HG02981 (cell line): Measurements from ENCODE around the gene CARS2.
"Not testable (repeated sequence)": the region's sequence is repeated elsewhere in the genome, so short reads cannot be mapped to it uniquely, and the experiment has no call there.

Experiments
- ATAC-seq: cut with Tn5 transposase; IDR thresholded peaks from one replicate; pipeline ENCODE4 v1.9.1; 2021; ENCODE audit warnings: mild to moderate bottlenecking, moderate library complexity; ENCODE audit not compliant: unreplicated experiment

The CARS2 gene

DNA sequence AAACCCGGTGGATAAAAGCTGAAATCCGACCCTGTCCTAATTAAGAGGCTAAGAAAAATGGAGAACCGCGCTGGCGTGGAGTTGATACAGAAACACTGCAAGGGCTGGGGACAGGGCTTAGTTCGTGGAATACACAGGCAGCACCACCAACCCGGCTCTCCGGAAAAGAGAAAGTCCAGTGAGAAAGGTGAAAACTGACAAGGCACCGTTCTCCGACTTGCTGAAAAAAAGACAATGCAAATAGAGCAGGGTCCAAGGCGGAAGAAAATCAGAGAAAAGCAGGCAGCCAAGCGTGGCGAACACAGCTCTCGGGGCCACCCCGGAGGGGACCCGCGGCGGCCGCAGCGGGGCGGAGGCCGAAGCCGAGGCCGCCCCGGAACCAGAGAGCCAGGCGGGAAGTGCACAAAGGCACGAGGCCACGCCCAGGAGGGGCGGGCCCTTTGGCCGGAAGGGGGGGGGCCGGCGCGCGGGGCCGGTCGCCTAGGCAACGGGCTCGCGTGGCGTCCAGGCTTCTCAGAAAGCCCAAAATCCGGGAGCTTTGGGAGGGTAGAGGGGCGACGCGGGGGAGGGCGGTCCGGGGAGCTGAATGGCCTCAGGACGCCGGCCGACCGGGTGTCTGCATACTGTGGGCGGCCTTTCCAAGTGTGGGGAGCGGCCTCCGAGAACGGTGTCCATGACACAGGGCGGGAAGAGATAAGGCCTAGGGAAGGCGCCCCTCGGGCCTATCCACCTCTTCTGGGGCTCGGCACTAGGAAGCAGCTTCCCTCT is 6.3 kb upstream of the CARS2 start:
- peak; percentile 29 for ATAC-seq

- no peak for ATAC-seq
Measured at GRCh38 chr13:110706570-110707372, 855 bp upstream of the CARS2 start.

GRCh38 chr13:110705356-110705825 is 525 bp downstream of the CARS2 start:
- no peak for ATAC-seq

- ATAC-seq = no peak
Measured at GRCh38 chr13:110702591-110703526, 3.1 kb downstream of the CARS2 start.

- no peak for ATAC-seq
Measured at GRCh38 chr13:110702089-110702488, 3.8 kb downstream of the CARS2 start.

DNA sequence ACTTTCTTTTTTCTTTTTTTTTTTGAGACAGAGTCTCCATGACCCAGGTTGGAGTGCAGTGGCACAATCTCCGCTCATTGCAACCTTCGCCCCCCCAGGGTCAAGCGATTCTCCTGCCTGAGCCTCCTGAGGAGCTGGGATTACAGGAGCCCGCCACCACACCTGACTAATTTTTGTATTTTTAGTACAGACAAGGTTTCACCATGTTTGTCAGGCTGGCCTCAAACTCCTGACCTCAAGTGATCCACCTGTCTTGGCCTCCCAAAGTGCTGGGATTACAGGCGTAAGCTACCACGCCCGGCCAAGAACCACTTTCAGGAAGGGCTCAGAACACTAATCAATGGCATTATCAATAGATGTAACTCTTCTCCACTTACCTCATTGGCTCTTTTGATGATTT is 4.9 kb downstream of the CARS2 start:
- ATAC-seq = not testable (repeated sequence)

DNA sequence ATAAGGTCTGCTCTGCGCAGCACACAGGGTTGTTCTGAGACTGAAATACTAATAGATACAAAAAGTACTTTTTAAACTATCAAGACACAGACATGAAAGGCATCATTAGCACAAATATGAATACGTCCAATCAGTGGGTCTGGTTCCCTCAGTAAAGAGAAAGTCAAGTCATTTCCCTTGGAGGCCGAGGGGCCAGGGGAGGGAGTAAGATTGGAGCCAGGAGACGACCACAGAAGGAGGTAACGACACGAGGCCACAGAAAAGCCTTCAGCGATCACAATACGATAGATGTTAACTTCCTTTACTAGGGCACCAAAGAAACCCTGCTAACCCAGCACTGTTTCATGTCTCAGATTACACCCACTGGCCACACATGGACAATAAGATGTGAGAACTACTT is 5.3 kb downstream of the CARS2 start:
- no peak for ATAC-seq

GRCh38 chr13:110700186-110700585 is 5.7 kb downstream of the CARS2 start:
- ATAC-seq = no peak

DNA sequence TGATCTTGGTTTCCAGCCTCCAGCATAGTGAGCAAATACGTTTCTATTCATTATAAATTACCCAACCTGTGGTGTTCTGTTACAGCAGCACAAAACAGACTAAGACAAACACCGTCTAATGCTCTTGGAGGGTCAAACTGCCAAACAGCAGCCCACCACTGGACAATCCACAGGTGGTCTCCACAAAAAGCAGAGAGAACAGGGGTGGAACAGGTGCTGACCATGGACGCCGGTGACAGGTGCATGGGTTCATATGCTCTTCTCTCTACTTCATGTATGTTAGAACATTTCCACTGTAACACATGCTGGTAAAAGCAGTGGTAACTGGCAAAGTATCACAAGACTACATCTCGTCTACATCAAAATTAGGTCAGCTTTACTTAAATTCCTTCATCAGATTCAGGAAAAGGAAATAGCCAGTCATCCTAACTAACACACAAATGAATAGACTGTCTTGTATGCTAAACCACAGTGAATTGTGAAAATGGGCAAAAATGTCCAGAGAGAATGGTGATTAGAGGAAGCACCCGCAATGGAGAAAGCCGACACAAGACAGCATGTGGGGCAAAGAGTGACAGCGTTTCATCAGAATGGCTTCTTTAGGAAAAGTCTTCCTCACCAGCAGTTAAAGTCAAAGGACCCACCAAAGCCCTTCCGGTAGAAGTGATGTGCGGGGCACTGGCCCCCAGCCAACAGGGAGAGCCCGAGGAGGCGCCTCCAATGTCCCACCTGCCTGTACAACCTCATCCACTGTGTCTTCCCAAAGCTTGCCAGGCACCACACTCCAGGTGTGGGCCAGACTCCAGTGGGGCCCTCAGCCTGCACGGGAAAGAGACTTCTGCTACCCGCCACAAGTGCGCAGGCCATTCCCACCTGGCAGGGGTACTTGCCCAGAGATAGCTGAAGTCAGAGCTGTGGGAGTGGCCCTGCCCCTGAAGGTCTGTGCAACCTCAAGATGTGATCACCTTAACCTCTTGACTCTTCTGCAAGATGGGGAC is 6.5 kb downstream of the CARS2 start:
- ATAC-seq = no peak

DNA sequence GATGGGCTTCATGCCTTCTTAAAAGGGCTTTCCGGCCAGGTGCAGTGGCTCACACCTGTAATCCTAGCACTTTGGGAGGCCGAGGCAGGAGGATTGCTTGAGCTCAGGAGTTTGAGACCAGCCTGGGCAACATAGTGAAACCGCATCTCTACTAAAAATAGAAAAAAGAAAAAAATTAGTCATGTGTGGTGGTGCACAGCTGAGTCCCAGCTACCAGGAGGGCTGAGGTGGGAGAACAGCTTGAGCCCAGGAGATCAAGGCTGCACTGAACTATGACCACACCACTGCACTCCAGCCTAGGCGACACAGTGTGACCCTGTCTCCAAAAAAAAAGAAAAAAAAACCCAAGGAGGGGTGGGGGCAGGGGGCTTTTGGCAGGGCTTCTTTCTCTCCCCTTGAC is 7.2 kb downstream of the CARS2 start:
- peak; percentile 72 for ATAC-seq

DNA sequence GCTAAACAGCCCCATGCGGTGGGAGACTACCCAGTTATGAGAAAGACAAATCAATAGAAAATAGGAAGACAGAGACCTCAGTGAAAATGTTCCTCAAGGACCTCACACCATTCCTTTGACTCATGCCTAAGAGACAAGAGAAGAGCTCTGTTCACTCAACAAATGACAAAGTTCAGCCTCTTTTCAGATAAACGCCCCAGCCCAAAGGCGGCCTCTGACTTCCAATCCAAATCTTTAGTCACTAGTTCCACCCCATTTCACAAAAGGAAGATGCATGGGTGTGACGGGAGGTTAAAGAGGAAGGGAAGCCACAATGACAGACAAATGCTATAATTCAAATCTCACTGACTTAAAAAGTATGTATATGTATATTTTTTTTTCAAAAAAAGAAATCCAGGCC is 8.1 kb downstream of the CARS2 start:
- ATAC-seq = no peak

DNA sequence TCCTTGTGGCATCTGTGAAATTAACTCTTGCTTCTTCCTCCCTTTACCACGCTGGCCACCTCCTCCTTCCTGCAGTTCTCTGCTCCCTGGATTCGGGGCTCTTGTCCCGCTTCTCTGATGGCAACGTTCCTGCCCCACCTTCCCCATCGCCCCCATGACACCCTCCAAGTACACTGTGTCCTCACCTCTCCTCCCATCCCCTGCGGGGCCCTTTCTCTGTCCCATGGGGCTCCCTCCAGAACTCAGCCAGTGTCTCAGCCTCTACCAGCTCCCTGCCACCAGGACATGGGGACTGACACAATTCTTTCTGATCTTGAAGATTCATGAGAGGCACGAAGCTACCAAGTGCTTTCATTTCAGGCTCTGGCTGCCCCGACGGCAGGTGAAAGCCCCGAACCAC is 9.1 kb downstream of the CARS2 start:
- ATAC-seq = no peak

DNA sequence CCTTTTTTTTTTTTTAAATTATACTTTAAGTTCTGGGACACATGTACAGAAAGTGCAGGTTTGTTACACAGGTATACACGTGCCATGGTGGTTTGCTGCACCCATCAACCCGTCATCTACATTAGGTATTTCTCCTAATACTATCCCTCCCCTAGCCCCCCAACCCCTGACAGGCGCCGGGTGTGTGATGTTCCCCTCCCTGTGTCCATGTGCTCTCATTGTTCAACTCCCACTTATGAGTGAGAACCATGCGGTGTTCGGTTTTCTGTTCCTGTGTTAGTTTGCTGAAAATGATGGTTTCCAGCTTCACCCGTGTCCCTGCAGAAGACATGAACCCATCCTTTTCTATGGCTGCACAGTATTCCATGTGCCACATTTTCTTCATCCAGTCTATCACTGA is 10.1 kb downstream of the CARS2 start:
- ATAC-seq = not testable (repeated sequence)

DNA sequence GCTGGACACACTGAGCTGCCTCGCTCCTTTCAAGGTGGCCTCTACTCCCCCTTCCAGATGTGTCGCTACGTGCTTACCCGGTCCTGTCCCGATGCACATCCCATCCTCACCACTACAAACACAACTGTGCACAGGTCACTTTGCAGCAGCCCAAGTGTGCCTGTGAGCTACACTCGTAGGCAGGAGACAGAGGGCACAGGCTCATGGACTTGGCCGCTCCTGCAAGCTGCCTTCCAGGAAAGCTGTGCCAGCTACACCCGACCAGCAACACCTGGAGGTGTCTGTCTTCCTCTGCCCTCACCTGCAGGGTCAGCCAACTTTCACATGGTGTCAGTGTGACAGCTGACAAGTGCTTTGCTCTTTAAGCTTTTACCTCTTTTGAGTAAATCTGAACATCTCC is 15.4 kb downstream of the CARS2 start:
- no peak for ATAC-seq

- ATAC-seq = no peak
Measured at GRCh38 chr13:110689711-110690110, 16.2 kb downstream of the CARS2 start.

- ATAC-seq = no peak
Measured at GRCh38 chr13:110689041-110689440, 16.9 kb downstream of the CARS2 start.

- no peak for ATAC-seq
Measured at GRCh38 chr13:110687736-110688135, 18.2 kb downstream of the CARS2 start.

GRCh38 chr13:110685305-110686020 is 20.5 kb downstream of the CARS2 start:
- no peak for ATAC-seq

DNA sequence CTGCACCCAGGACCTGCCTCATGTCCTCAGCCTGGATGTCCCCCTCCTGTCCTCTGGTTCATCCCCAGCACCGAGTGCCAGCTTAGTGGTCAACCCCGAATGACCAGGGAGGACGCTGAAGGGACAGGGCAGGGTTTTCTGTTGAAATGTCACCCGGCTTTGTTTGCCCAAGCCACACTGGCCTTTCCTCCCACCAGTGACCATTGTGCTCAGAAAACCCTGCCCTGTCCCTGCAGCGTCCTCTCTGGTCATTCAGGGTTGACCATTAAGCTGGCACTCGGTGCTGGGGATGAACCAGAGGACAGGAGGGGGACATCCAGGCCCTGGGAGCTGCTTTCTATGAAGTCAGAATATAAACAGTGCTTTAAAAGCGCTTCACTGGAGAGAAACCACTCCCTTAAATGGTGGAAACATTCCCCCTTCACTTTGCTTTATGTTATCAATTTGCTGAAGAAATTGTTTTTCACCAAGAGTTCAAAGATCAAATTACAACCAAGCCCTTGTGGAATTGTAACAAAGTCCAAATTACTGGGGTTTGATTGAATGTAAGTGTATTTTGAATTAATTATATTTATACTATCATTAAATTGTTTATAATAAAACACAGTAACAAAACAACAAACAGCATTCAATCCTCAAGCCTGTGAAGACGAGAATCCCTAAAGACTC is 21.4 kb downstream of the CARS2 start:
- ATAC-seq = no peak
